ENCODE measurements around the gene ZBTB16. TPM values are rescaled to one million over a fixed set of nuclear protein-coding genes. Genes with fewer than 3 reads are reported as not detected.

ZBTB16 gene
- total and polyA plus RNA-seq, 2 experiments from 2014 or later = 0.29 to 1.4 TPM

- H3K27ac Mint-ChIP-seq = no peak overlapping the region; the same call in 1 of the 2 replicates
- no peak overlapping the region for H3K4me2 ChIP-seq
Measured at GRCh38 chr11:114133548-114134329, 74.2 kb downstream of the ZBTB16 start.

More at GRCh38 chr11:114133548-114134329, 74.2 kb downstream of the ZBTB16 start:
- H3K27me3 ChIP-seq (ENCODE audit: insufficient read depth) = no peaks in the 10 kb centered on the region
- Mint-ChIP-seq H3K4me1 (peaks cover 13% of the 10 kb centered on the region), H3K4me3 (no peak overlapping the region), H3K36me3 (ENCODE audit: low read depth) (no peaks in the 10 kb centered on the region), H3K27me3 (ENCODE audit: insufficient read depth, low read depth, poor library complexity) (peaks cover 5% of the 10 kb centered on the region), H3K9me3 (no peaks in the 10 kb centered on the region)
- no peaks in the 10 kb centered on the region; the same call in 1 of the 2 replicates for H3K4me1 ChIP-seq (ENCODE audit: insufficient read depth)
- DNase-seq (ENCODE audit: low spot score) (no peak), ATAC-seq (no peak)
- TF ChIP-seq CTCF (conservative IDR thresholded peaks at IDR 0.05; ENCODE audit: low read depth in 2 of 2) = peak in 1 of 2 experiments; percentile 16; a peak in 1 of 4 replicates
- TF ChIP-seq, protein P1, sequence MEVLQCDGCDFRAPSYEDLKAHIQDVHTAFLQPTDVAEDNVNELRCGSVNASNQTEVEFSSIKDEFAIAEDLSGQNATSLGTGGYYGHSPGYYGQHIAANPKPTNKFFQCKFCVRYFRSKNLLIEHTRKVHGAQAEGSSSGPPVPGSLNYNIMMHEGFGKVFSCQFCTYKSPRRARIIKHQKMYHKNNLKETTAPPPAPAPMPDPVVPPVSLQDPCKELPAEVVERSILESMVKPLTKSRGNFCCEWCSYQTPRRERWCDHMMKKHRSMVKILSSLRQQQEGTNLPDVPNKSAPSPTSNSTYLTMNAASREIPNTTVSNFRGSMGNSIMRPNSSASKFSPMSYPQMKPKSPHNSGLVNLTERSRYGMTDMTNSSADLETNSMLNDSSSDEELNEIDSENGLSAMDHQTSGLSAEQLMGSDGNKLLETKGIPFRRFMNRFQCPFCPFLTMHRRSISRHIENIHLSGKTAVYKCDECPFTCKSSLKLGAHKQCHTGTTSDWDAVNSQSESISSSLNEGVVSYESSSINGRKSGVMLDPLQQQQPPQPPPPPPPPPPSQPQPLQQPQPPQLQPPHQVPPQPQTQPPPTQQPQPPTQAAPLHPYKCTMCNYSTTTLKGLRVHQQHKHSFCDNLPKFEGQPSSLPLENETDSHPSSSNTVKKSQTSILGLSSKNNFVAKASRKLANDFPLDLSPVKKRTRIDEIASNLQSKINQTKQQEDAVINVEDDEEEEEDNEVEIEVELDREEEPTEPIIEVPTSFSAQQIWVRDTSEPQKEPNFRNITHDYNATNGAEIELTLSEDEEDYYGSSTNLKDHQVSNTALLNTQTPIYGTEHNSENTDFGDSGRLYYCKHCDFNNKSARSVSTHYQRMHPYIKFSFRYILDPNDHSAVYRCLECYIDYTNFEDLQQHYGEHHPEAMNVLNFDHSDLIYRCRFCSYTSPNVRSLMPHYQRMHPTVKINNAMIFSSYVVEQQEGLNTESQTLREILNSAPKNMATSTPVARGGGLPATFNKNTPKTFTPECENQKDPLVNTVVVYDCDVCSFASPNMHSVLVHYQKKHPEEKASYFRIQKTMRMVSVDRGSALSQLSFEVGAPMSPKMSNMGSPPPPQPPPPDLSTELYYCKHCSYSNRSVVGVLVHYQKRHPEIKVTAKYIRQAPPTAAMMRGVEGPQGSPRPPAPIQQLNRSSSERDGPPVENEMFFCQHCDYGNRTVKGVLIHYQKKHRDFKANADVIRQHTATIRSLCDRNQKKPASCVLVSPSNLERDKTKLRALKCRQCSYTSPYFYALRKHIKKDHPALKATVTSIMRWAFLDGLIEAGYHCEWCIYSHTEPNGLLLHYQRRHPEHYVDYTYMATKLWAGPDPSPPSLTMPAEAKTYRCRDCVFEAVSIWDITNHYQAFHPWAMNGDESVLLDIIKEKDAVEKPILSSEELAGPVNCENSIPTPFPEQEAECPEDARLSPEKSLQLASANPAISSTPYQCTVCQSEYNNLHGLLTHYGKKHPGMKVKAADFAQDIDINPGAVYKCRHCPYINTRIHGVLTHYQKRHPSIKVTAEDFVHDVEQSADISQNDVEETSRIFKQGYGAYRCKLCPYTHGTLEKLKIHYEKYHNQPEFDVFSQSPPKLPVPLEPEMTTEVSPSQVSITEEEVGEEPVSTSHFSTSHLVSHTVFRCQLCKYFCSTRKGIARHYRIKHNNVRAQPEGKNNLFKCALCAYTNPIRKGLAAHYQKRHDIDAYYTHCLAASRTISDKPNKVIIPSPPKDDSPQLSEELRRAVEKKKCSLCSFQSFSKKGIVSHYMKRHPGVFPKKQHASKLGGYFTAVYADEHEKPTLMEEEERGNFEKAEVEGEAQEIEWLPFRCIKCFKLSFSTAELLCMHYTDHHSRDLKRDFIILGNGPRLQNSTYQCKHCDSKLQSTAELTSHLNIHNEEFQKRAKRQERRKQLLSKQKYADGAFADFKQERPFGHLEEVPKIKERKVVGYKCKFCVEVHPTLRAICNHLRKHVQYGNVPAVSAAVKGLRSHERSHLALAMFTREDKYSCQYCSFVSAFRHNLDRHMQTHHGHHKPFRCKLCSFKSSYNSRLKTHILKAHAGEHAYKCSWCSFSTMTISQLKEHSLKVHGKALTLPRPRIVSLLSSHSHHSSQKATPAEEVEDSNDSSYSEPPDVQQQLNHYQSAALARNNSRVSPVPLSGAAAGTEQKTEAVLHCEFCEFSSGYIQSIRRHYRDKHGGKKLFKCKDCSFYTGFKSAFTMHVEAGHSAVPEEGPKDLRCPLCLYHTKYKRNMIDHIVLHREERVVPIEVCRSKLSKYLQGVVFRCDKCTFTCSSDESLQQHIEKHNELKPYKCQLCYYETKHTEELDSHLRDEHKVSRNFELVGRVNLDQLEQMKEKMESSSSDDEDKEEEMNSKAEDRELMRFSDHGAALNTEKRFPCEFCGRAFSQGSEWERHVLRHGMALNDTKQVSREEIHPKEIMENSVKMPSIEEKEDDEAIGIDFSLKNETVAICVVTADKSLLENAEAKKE (CRISPR knock-in tag; IDR thresholded peaks at IDR 0.05) = no peak
- H3F3A ChIP-seq (replicated peaks; ENCODE audit: low read depth) = no peaks in the 10 kb centered on the region
- H3K36me3 ChIP-seq (ENCODE audit: insufficient read depth) = no peaks in the 10 kb centered on the region
- H3K9me2 ChIP-seq (ENCODE audit: insufficient read depth) = peaks cover 8% of the 10 kb centered on the region
- no peak overlapping the region for H3K4me3 ChIP-seq
- H3K27ac ChIP-seq (ENCODE audit: low read depth) = no peak overlapping the region
- no peaks in the 10 kb centered on the region; the same call in 1 of the 2 replicates for H4K20me1 ChIP-seq (replicated peaks; ENCODE audit: insufficient read depth)
- H2AFZ ChIP-seq = no peak overlapping the region
- H3K79me2 ChIP-seq (replicated peaks; ENCODE audit: insufficient read depth) = no peaks in the 10 kb centered on the region

Data from GM23338 (cell line).